Cardiac muscle cell (in vitro differentiated cells and primary cell): ENCODE results near the gene USP6. TPM values are rescaled to one million over a fixed set of nuclear protein-coding genes. Genes with fewer than 3 reads are reported as not detected.
"Not testable (repeated sequence)": the region's sequence is repeated elsewhere in the genome, so short reads cannot be mapped to it uniquely, and the experiment has no call there.

Experiments
- DNase-seq, 2 donors: peaks; one replicate each; pipeline versions ENCODE4 v3.0.0 to v3.0.0-alpha.2; 2010 to 2017; ENCODE audit warnings: low read depth in 1 of 2, low spot score in 1 of 2
- H3K27ac ChIP-seq: fragments of 200-600 bp; sonication (generic); 2 replicates; pipeline ENCODE4 v1.5.1; 2016
- H3K27me3 ChIP-seq: fragments of 200-600 bp; sonication (generic); 2 replicates; pipeline ENCODE4 v1.6.0; 2016; ENCODE audit warnings: control low read depth
- H3K36me3 ChIP-seq: fragments of 200-600 bp; sonication (generic); 2 replicates; pipeline ENCODE4 v1.5.1; 2016; ENCODE audit warnings: control low read depth
- H3K4me1 ChIP-seq: fragments of 200-600 bp; sonication (generic); 2 replicates; pipeline ENCODE4 v1.8.1; 2017; ENCODE audit warnings: low read depth, mild to moderate bottlenecking, mixed run types
- H3K4me3 ChIP-seq: fragments of 200-600 bp; sonication (generic); 2 replicates; pipeline ENCODE4 v1.5.1; 2016; ENCODE audit warnings: mild to moderate bottlenecking
- H3K9me3 ChIP-seq: fragments of 200-600 bp; sonication (generic); 2 replicates; pipeline ENCODE4 v1.5.1; 2017; ENCODE audit warnings: low read depth, mild to moderate bottlenecking, control low read depth
- CTCF ChIP-seq: IDR thresholded peaks from 2 replicates; pipeline ENCODE4 v1.5.1; 2012; ENCODE audit warnings: low read depth, mild to moderate bottlenecking, low read length
- polyA plus RNA-seq: library from polyadenylated mRNA; unstranded; fragments of >200 nt; fragmentation: Nextera tagmentation; extraction: Ambion mirVana; gene quantifications from 2 replicates; pipeline ENCODE4 v1.2.1, GENCODE V29; 2016
- total RNA-seq: library from RNA; depleted of rRNA; stranded (reverse); fragments of >200 nt; gene quantifications from 2 replicates; pipeline ENCODE4 v1.2.3, GENCODE V29; 2016

Gene USP6
- total and polyA plus RNA-seq, 2 experiments from 2014 or later = 0.03 to 0.53 TPM

- Histone ChIP-seq H3K4me1 (peaks cover 7% of the 10 kb centered on the region), H3K36me3 (no peaks in the 10 kb centered on the region), H3K9me3 (no peaks in the 10 kb centered on the region), H3K27ac (no peak overlapping the region), H3K27me3 (peaks cover 2% of the 10 kb centered on the region), H3K4me3 (no peak overlapping the region)
- DNase-seq = no peak
- no peak for TF ChIP-seq CTCF
These were observed 48.6 kb downstream of the USP6 start for GRCh38 chr17:5164436-5164835.

- not testable (repeated sequence) for H3K4me1 ChIP-seq, H3K36me3 ChIP-seq, H3K9me3 ChIP-seq, H3K27me3 ChIP-seq, H3K27ac ChIP-seq, H3K4me3 ChIP-seq
- DNase-seq = peak in 1 of 2 donors; percentile 79
These were observed 50.1 kb downstream of the USP6 start for GRCh38 chr17:5165791-5166564.

GRCh38 chr17:5175027-5175426 is 59.2 kb downstream of the USP6 start:
- H3K27me3 ChIP-seq, H3K4me1 ChIP-seq, H3K9me3 ChIP-seq, DNase-seq, H3K4me3 ChIP-seq, H3K36me3 ChIP-seq, H3K27ac ChIP-seq: not testable (repeated sequence)

GRCh38 chr17:5179003-5179402 is 63.2 kb downstream of the USP6 start:
- H3K27me3 ChIP-seq = no peaks in the 10 kb centered on the region
- peaks cover 13% of the 10 kb centered on the region for H3K9me3 ChIP-seq
- H3K4me3 ChIP-seq = no peak overlapping the region
- no peaks in the 10 kb centered on the region for H3K4me1 ChIP-seq
- peaks cover 10% of the 10 kb centered on the region for H3K36me3 ChIP-seq
- no peak for DNase-seq
- no peak for TF ChIP-seq CTCF
- H3K27ac ChIP-seq = no peak overlapping the region

GRCh38 chr17:5181509-5182305 is 65.9 kb downstream of the USP6 start:
- H3K4me1 ChIP-seq = no peaks in the 10 kb centered on the region
- H3K36me3 ChIP-seq = peaks cover 10% of the 10 kb centered on the region
- peaks cover 13% of the 10 kb centered on the region for H3K9me3 ChIP-seq
- no peaks in the 10 kb centered on the region for H3K27me3 ChIP-seq
- H3K4me3 ChIP-seq = no peak overlapping the region
- no peak overlapping the region for H3K27ac ChIP-seq
- no peak for DNase-seq
- TF ChIP-seq CTCF = no peak

GRCh38 chr17:5182597-5183409 is 67.0 kb downstream of the USP6 start:
- Histone ChIP-seq H3K4me3 (no peak overlapping the region), H3K36me3 (peaks cover 10% of the 10 kb centered on the region), H3K4me1 (no peaks in the 10 kb centered on the region), H3K27ac (no peak overlapping the region), H3K27me3 (no peaks in the 10 kb centered on the region), H3K9me3 (peaks cover 13% of the 10 kb centered on the region)
- TF ChIP-seq CTCF = no peak
- DNase-seq = no peak
